ENCODE measurements around the gene MRGPRX3. TPM values are rescaled to one million over a fixed set of nuclear protein-coding genes. Genes with fewer than 3 reads are reported as not detected.

Gene MRGPRX3
- polyA plus RNA-seq, 3 donors, result not detected

DNA sequence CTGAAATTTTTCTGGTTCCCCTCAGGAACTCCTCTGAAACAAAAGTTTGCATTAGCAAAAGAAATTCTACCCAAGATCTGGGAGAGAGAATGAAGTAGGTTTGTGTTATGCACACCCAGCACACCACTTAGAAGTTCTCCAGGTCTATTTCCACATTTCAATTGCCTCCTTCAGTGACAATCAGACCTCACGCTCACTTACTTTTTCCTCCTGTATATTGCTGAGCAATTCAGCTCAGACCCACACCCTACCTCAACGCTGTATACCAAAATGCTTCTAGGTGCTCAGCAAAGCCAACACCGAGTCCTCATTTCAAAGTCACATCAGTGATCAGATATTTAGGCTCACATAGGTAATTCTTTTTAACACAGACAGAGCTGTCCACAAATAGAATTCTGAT lies 19.2 kb downstream of the MRGPRX3 start:
- no peak for DNase-seq (ENCODE audit: low read depth in 3 of 3, low spot score in 2 of 3)

DNA sequence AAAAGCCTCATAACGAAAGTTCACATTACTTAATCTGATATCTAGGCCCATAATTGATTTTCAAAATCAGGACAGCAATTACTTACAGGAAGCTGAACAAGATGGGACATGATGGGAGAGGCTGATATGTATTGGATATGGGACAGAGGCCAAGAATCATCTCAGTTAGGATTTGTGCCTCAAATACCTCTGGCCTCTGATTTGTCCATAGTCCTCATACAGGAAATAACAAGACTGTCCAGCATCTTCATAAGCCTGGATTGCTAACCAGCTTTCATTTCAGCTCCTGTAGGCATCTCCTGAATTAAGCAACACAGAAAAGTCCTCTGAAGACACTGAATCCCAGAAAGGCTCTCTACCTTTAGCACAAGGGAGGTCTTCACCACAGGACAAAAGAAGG lies 36.0 kb downstream of the MRGPRX3 start:
- no peak for DNase-seq (ENCODE audit: low read depth in 3 of 3, low spot score in 2 of 3)

DNA sequence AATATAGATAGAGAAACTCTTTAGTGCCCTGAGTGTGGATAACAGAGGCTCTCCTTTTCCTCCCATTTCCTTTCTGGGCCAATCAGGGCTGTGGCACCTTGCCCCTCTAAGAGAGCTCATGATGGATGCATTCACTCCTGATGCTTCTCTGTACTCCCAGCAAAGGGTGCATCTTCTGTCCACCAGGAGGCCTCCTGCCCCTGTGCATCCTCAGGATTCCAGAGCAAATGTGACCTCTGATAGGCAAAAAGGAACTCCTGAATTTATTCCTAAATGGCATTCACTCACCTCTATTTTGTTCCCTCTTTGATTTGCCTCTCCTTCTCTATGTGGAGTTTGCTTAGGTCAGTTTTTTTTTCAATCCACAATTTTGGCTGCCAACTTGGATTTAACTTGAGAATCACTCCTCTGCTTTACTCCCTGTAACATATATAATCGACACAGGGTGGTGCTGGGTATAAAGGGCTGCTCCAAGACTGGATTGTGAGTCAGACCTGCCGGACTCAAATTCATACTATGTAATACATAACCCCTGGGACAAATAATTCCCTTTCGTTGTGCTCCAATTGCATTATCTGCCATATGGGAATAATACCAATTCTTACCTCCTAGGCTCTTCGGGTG lies 39.1 kb downstream of the MRGPRX3 start:
- peak in 1 of 3 donors; percentile 1 for DNase-seq (ENCODE audit: low read depth in 3 of 3, low spot score in 2 of 3)

DNA sequence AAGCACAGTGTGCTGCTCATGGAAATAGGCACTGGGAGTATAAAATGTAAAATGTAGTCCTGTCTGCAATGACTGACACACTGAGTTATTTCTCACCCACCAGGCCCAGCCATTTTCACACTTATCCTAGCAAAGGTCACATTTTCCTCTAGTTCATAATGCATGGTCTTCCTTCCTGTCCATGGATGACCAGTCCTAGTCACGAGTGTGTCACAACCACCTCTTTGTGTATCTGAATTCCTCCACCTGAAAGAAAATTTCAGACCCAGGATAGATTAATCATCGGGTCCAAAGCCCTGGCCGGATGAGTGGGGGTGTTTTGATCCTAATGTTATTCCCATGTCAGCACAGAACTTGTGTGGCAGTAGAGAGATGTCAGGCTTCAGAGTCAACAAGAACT lies 40.3 kb downstream of the MRGPRX3 start, which contains the start of gene MRGPRX4:
TSS of gene MRGPRX4 (plus strand) at position 172 of the 400 bp plus-strand sequence. CDS start 420 bp downstream, outside the sequence.
- no peak for DNase-seq (ENCODE audit: low read depth in 3 of 3, low spot score in 2 of 3)

DNA sequence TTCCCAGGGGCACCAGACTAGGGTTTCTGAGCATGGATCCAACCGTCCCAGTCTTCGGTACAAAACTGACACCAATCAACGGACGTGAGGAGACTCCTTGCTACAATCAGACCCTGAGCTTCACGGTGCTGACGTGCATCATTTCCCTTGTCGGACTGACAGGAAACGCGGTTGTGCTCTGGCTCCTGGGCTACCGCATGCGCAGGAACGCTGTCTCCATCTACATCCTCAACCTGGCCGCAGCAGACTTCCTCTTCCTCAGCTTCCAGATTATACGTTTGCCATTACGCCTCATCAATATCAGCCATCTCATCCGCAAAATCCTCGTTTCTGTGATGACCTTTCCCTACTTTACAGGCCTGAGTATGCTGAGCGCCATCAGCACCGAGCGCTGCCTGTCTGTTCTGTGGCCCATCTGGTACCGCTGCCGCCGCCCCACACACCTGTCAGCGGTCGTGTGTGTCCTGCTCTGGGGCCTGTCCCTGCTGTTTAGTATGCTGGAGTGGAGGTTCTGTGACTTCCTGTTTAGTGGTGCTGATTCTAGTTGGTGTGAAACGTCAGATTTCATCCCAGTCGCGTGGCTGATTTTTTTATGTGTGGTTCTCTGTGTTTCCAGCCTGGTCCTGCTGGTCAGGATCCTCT lies 41.0 kb downstream of the MRGPRX3 start:
- no peak for DNase-seq (ENCODE audit: low read depth in 3 of 3, low spot score in 2 of 3)

Other genes starting within 250 kb of the MRGPRX3 start
- 10 to 100 TPM; 18.0 to 22.1 (median 18.8) TPM for gene SERGEF, start 119.5 kb upstream of the MRGPRX3 start, polyA plus RNA-seq (ENCODE audit: insufficient read length in 3 of 3)
- gene TPH1, start 86.3 kb upstream of the MRGPRX3 start, polyA plus RNA-seq (ENCODE audit: insufficient read length in 3 of 3), result under 1 TPM; 0.39 to 0.48 (median 0.47) TPM
- 10 to 100 TPM; 25.0 to 27.8 (median 26.6) TPM for gene SAAL1, start 26.5 kb upstream of the MRGPRX3 start, polyA plus RNA-seq (ENCODE audit: insufficient read length in 3 of 3)
- gene MRGPRX4, start 40.3 kb downstream of the MRGPRX3 start, polyA plus RNA-seq (ENCODE audit: insufficient read length in 3 of 3), result not detected
- not detected for gene SAA4, start 104.2 kb downstream of the MRGPRX3 start, polyA plus RNA-seq (ENCODE audit: insufficient read length in 3 of 3)
- under 1 TPM in 1 of 3 donors, not detected in 2; 0.15 TPM for gene SAA2, start 116.1 kb downstream of the MRGPRX3 start, polyA plus RNA-seq (ENCODE audit: insufficient read length in 3 of 3)
- not detected for gene SAA1, start 133.7 kb downstream of the MRGPRX3 start, polyA plus RNA-seq (ENCODE audit: insufficient read length in 3 of 3)
- 10 to 100 TPM; 22.9 to 23.2 (median 23.1) TPM for gene HPS5, start 189.6 kb downstream of the MRGPRX3 start, polyA plus RNA-seq (ENCODE audit: insufficient read length in 3 of 3)
- gene GTF2H1, start 190.0 kb downstream of the MRGPRX3 start, polyA plus RNA-seq (ENCODE audit: insufficient read length in 3 of 3), result 10 to 100 TPM; 55.2 to 57.7 (median 55.3) TPM